HG03175 (cell line): Measurements from ENCODE around the gene FARP2.
"Not testable (repeated sequence)": the region's sequence is repeated elsewhere in the genome, so short reads cannot be mapped to it uniquely, and the experiment has no call there.

ENCODE experiments used
- ATAC-seq: cut with Tn5 transposase; IDR thresholded peaks from one replicate; pipeline ENCODE4 v1.9.1; 2021; ENCODE audit warnings: mild to moderate bottlenecking, moderate library complexity; ENCODE audit not compliant: unreplicated experiment

Gene FARP2

GRCh38 chr2:241396809-241397208 lies 40.7 kb downstream of the FARP2 start:
- not testable (repeated sequence) for ATAC-seq

- no peak for ATAC-seq
Measured at GRCh38 chr2:241399941-241400922, 44.1 kb downstream of the FARP2 start.

GRCh38 chr2:241408849-241409248 lies 52.8 kb downstream of the FARP2 start:
- ATAC-seq, result no peak

- no peak for ATAC-seq
Measured at GRCh38 chr2:241410739-241411176, 54.7 kb downstream of the FARP2 start.

GRCh38 chr2:241412144-241412543 lies 56.1 kb downstream of the FARP2 start:
- ATAC-seq, result no peak

- not testable (repeated sequence) for ATAC-seq
Measured at GRCh38 chr2:241413501-241413900, 57.4 kb downstream of the FARP2 start.

GRCh38 chr2:241413929-241414580 lies 58.0 kb downstream of the FARP2 start:
- no peak for ATAC-seq

GRCh38 chr2:241415196-241415595 lies 59.1 kb downstream of the FARP2 start:
- no peak for ATAC-seq

GRCh38 chr2:241417626-241418025 lies 61.5 kb downstream of the FARP2 start:
- ATAC-seq, result no peak

GRCh38 chr2:241421330-241421729 lies 65.2 kb downstream of the FARP2 start:
- no peak for ATAC-seq

GRCh38 chr2:241421942-241422341 lies 65.9 kb downstream of the FARP2 start:
- ATAC-seq, result not testable (repeated sequence)

GRCh38 chr2:241422350-241422749 lies 66.3 kb downstream of the FARP2 start:
- ATAC-seq, result no peak

- ATAC-seq, result not testable (repeated sequence)
Measured at GRCh38 chr2:241423489-241423888, 67.4 kb downstream of the FARP2 start.

- ATAC-seq, result no peak
Measured at GRCh38 chr2:241425368-241425767, 69.3 kb downstream of the FARP2 start.

GRCh38 chr2:241430178-241430577 lies 74.1 kb downstream of the FARP2 start:
- ATAC-seq, result no peak

GRCh38 chr2:241432824-241433448 lies 76.9 kb downstream of the FARP2 start:
- ATAC-seq, result no peak

- no peak for ATAC-seq
Measured at GRCh38 chr2:241437179-241437578, 81.1 kb downstream of the FARP2 start.

GRCh38 chr2:241441492-241441891 lies 85.4 kb downstream of the FARP2 start:
- no peak for ATAC-seq

GRCh38 chr2:241443486-241444223 lies 87.6 kb downstream of the FARP2 start:
- ATAC-seq, result no peak

GRCh38 chr2:241445426-241445825 lies 89.3 kb downstream of the FARP2 start:
- no peak for ATAC-seq

GRCh38 chr2:241450092-241450491 lies 94.0 kb downstream of the FARP2 start:
- ATAC-seq, result not testable (repeated sequence)
